Neural progenitor cell (in vitro differentiated cells): ENCODE data around the gene LIMK1. TPM values are rescaled to one million over a fixed set of nuclear protein-coding genes. Genes with fewer than 3 reads are reported as not detected.

Experiments used
- DNase-seq: peaks from one replicate; pipeline ENCODE4 v3.0.0-alpha.2; 2016; ENCODE audit warnings: low spot score
- H2AFZ ChIP-seq: fragments of 200-600 bp; sonication (generic); replicated peaks from 2 replicates; pipeline ENCODE4 v1.6.1; 2016; ENCODE audit warnings: antibody characterized with exemption
- H3F3A ChIP-seq: fragments of 200-600 bp; sonication (generic); 2 replicates; pipeline ENCODE4 v1.6.1; 2016; ENCODE audit warnings: antibody characterized with exemption, low read depth
- H3K27ac ChIP-seq: fragments of 200-600 bp; sonication (generic); 2 replicates; pipeline ENCODE4 v1.5.1; 2016; ENCODE audit warnings: mild to moderate bottlenecking
- H3K27me3 ChIP-seq: fragments of 200-600 bp; sonication (generic); 2 replicates; pipeline ENCODE4 v1.6.1; 2016; ENCODE audit warnings: mild to moderate bottlenecking, moderate library complexity
- H3K36me3 ChIP-seq: fragments of 200-600 bp; sonication (generic); 2 replicates; pipeline ENCODE4 v1.5.1; 2016
- H3K4me1 ChIP-seq: fragments of 200-600 bp; sonication (generic); 2 replicates; pipeline ENCODE4 v1.6.1; 2016; ENCODE audit warnings: mixed run types
- H3K4me2 ChIP-seq: fragments of 200-600 bp; sonication (generic); 2 replicates; pipeline ENCODE4 v1.6.1; 2016
- H3K4me3 ChIP-seq: fragments of 200-600 bp; sonication (generic); 2 replicates; pipeline ENCODE4 v1.5.1; 2016
- H3K79me2 ChIP-seq: fragments of 200-600 bp; sonication (generic); 2 replicates; pipeline ENCODE4 v1.6.1; 2016; ENCODE audit warnings: low read depth
- H3K9ac ChIP-seq: fragments of 200-600 bp; sonication (generic); 2 replicates; pipeline ENCODE4 v1.6.1; 2016
- H3K9me3 ChIP-seq: fragments of 200-600 bp; sonication (generic); 2 replicates; pipeline ENCODE4 v1.5.1; 2016; ENCODE audit warnings: low read depth
- H4K20me1 ChIP-seq: fragments of 200-600 bp; sonication (generic); 2 replicates; pipeline ENCODE4 v1.6.1; 2016; ENCODE audit warnings: low read depth
- H3K27ac Mint-ChIP-seq: 3 replicates; pipeline ENCODE4 v1.8.0; 2021; ENCODE audit warnings: mixed read lengths
- H3K27me3 Mint-ChIP-seq: 2 replicates; pipeline ENCODE4 v1.8.0; 2022; ENCODE audit warnings: low read depth, mild to moderate bottlenecking, inconsistent platforms, moderate library complexity, mixed read lengths; ENCODE audit not compliant: insufficient read depth
- H3K36me3 Mint-ChIP-seq: 3 replicates; pipeline ENCODE4 v1.8.0; 2021; ENCODE audit warnings: mixed read lengths
- H3K4me1 Mint-ChIP-seq: 3 replicates; pipeline ENCODE4 v1.8.0; 2021; ENCODE audit warnings: mixed read lengths
- H3K4me3 Mint-ChIP-seq: 3 replicates; pipeline ENCODE4 v1.8.0; 2021; ENCODE audit warnings: mild to moderate bottlenecking, moderate library complexity, mixed read lengths
- H3K9me3 Mint-ChIP-seq: 3 replicates; pipeline ENCODE4 v1.8.0; 2020; ENCODE audit warnings: mixed read lengths
- CTCF ChIP-seq: fragments of 200-600 bp; sonication (generic); IDR thresholded peaks from 2 replicates; pipeline ENCODE4 v1.5.1; 2017; ENCODE audit warnings: antibody characterized with exemption, mild to moderate bottlenecking
- EZH2 ChIP-seq: fragments of 200-600 bp; sonication (generic); IDR thresholded peaks from 2 replicates; pipeline ENCODE4 v1.6.1; 2017; ENCODE audit warnings: antibody characterized with exemption, mild to moderate bottlenecking, moderate library complexity
- EZH2phosphoT487 ChIP-seq: fragments of 200-600 bp; sonication (generic); IDR thresholded peaks from 2 replicates; pipeline ENCODE4 v1.6.1; 2017; ENCODE audit warnings: antibody characterized with exemption
- total RNA-seq: library from RNA; depleted of rRNA; stranded (reverse); fragments of >200 nt; gene quantifications from 2 replicates; pipeline ENCODE4 v1.2.3, GENCODE V29; 2015; ENCODE audit warnings: low replicate concordance

Gene LIMK1
- total RNA-seq, 1 donor from 2014 or later, result 29.9 TPM

DNA sequence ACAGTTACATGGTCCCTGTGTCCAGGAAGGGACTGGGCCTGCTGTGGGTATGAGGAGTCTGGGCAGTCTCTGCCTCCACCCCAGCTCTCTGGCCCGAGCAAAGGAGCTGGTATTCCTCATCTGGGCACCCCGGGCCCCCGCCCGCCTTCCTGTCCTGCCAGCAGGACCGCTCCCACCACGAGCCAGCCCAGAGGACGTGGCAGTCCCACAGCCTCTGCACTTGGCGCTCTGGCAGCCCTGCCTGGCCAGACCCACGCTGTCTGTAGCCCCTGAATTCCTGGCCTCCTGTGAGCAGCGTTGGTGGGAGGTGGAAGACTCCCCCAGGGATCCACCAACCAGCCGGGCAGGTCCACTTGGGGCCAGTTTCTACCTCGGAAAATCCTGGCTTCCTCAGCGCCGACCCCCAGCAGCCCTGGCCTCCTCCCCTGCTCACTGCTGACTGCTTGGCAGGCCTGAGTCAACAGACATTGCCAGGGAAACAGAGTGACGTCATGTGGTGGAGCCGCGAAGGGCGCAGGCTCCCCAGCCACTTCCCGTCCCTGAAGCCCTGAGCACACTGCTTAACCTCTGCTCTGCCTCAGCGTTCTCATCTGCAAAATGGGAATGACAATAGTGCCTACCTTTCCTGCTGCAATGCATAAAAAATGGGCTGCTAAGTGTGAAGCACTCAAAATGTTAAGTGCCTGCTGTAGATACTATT, 21.6 kb upstream of the LIMK1 start:
- Histone ChIP-seq H3F3A (no peaks in the 10 kb centered on the region), H3K27me3 (no peaks in the 10 kb centered on the region), H3K79me2 (no peaks in the 10 kb centered on the region), H3K4me1 (no peaks in the 10 kb centered on the region), H3K4me2 (no peak overlapping the region), H3K9ac (no peak overlapping the region), H3K9me3 (no peaks in the 10 kb centered on the region), H4K20me1 (no peaks in the 10 kb centered on the region), H3K4me3 (no peak overlapping the region), H3K27ac (no peak overlapping the region), H2AFZ (no peak overlapping the region), H3K36me3 (no peaks in the 10 kb centered on the region)
- no peak for DNase-seq
- TF ChIP-seq CTCF (no peak), EZH2 (no peak), EZH2phosphoT487 (no peak)
- Mint-ChIP-seq H3K4me1 (peaks cover 4% of the 10 kb centered on the region), H3K4me3 (peak overlapping the region; percentile 30), H3K27me3 (peaks cover 3% of the 10 kb centered on the region), H3K9me3 (no peaks in the 10 kb centered on the region), H3K27ac (no peak overlapping the region), H3K36me3 (no peaks in the 10 kb centered on the region)

- Histone ChIP-seq H4K20me1 (no peaks in the 10 kb centered on the region), H3K4me3 (no peak overlapping the region), H3K4me1 (no peaks in the 10 kb centered on the region), H3K27me3 (no peaks in the 10 kb centered on the region), H3K36me3 (no peaks in the 10 kb centered on the region), H3K9ac (no peak overlapping the region), H2AFZ (no peak overlapping the region), H3K9me3 (no peaks in the 10 kb centered on the region), H3K27ac (no peak overlapping the region), H3K79me2 (no peaks in the 10 kb centered on the region), H3F3A (no peaks in the 10 kb centered on the region), H3K4me2 (no peak overlapping the region)
- DNase-seq, result no peak
- no peaks in the 10 kb centered on the region for H3K36me3 Mint-ChIP-seq
- peaks cover 4% of the 10 kb centered on the region for H3K4me1 Mint-ChIP-seq
- peaks cover 2% of the 10 kb centered on the region for H3K27me3 Mint-ChIP-seq
- H3K4me3 Mint-ChIP-seq, result no peak overlapping the region
- peak overlapping the region; percentile 39 for H3K27ac Mint-ChIP-seq
- H3K9me3 Mint-ChIP-seq, result no peaks in the 10 kb centered on the region
- TF ChIP-seq EZH2phosphoT487 (no peak), CTCF (no peak), EZH2 (no peak)
Observed at GRCh38 chr7:74063223-74063641, 20.4 kb upstream of the LIMK1 start.

- Histone ChIP-seq H3K27me3 (no peaks in the 10 kb centered on the region), H4K20me1 (no peaks in the 10 kb centered on the region), H3K4me2 (no peak overlapping the region), H3F3A (no peaks in the 10 kb centered on the region), H3K9ac (no peak overlapping the region), H3K4me3 (no peak overlapping the region), H3K79me2 (no peaks in the 10 kb centered on the region), H2AFZ (no peak overlapping the region), H3K36me3 (no peaks in the 10 kb centered on the region), H3K27ac (no peak overlapping the region), H3K4me1 (no peaks in the 10 kb centered on the region), H3K9me3 (no peaks in the 10 kb centered on the region)
- DNase-seq, result no peak
- Mint-ChIP-seq H3K4me3 (no peak overlapping the region), H3K27ac (peak overlapping the region; percentile 39), H3K27me3 (peaks cover 2% of the 10 kb centered on the region), H3K36me3 (no peaks in the 10 kb centered on the region), H3K4me1 (peaks cover 4% of the 10 kb centered on the region), H3K9me3 (no peaks in the 10 kb centered on the region)
- TF ChIP-seq CTCF (no peak), EZH2phosphoT487 (no peak), EZH2 (no peak)
Observed at GRCh38 chr7:74063646-74064045, 20.0 kb upstream of the LIMK1 start.
